RWPE2 (cell line): ENCODE data around the gene UFL1.
A peak's percentile ranks its signal among the peaks of the same experiment; 100 is the strongest.

Source experiments
- ATAC-seq: fragments of 200-7000 bp; cut with Tn5 transposase; 3 replicates; pipeline ENCODE4 v1.9.1; 2021; ENCODE audit warnings: low read depth
- DNase-seq: peaks from one replicate; pipeline ENCODE4 v3.0.0-alpha.2; 2020; ENCODE audit warnings: low spot score
- H3K27ac ChIP-seq: fragments of 450-650 bp; 2 replicates; pipeline ENCODE4 v1.5.1; 2017; ENCODE audit warnings: mild to moderate bottlenecking; ENCODE audit not compliant: poor library complexity, severe bottlenecking
- H3K27me3 ChIP-seq: fragments of 250-450 bp; sonication (Bioruptor Pico); 2 replicates; pipeline ENCODE4 v1.5.1; 2021; ENCODE audit warnings: mild to moderate bottlenecking, moderate library complexity; ENCODE audit not compliant: insufficient read depth, poor library complexity, severe bottlenecking
- H3K36me3 ChIP-seq: fragments of 250-450 bp; sonication (Bioruptor Pico); 2 replicates; pipeline ENCODE4 v1.5.1; 2020; ENCODE audit warnings: low read depth, mild to moderate bottlenecking, moderate library complexity
- H3K4me1 ChIP-seq: fragments of 250-450 bp; sonication (Bioruptor Pico); 2 replicates; pipeline ENCODE4 v1.5.1; 2021; ENCODE audit warnings: mild to moderate bottlenecking, moderate library complexity; ENCODE audit not compliant: insufficient read depth, poor library complexity, severe bottlenecking
- H3K4me3 ChIP-seq: fragments of 250-450 bp; sonication (Bioruptor Pico); 2 replicates; pipeline ENCODE4 v1.5.1; 2021; ENCODE audit warnings: mild to moderate bottlenecking, moderate library complexity; ENCODE audit not compliant: severe bottlenecking
- H3K9me3 ChIP-seq: fragments of 250-450 bp; sonication (Bioruptor Pico); 2 replicates; pipeline ENCODE4 v1.5.1; 2021; ENCODE audit warnings: mild to moderate bottlenecking, moderate library complexity; ENCODE audit not compliant: severe bottlenecking
- TF ChIP-seq, protein P1 (sequence below): fragments of 450-650 bp; IDR thresholded peaks from one replicate; pipeline ENCODE4 v1.5.1; 2017; ENCODE audit warnings: mild to moderate bottlenecking, moderate library complexity; ENCODE audit not compliant: poor library complexity, severe bottlenecking

UFL1 gene

DNA sequence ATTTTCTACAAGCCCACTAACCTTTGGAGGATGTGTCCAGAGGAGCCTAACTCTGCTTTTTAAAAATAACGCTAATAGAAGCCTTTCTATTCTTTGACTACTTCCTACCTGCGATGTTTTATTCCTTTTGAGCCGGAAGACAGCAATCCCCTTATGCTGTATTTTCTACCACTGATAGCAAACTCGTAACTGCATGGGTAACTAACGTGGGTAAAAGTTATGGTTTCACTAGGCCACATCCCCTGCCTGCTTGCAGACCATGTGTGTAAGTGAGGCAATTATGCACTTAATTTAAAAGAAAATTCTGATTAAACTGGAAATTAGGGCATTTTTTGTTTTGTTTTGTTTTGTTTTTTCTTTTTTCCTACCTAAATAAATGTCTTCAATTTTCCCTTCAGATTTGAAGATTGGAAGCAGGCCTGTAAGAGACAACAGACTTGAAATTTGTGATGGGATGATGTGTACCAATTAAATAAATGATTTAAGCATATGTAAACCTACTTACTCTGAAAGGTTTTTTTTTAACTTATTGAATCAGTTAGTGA, 931 bp downstream of the UFL1 start:
- DNase-seq, result no peak
- peaks cover 43% of the 10 kb centered on the region for H3K36me3 ChIP-seq
- H3K27ac ChIP-seq, result peak overlapping the region; percentile 62
- TF ChIP-seq, protein P1, sequence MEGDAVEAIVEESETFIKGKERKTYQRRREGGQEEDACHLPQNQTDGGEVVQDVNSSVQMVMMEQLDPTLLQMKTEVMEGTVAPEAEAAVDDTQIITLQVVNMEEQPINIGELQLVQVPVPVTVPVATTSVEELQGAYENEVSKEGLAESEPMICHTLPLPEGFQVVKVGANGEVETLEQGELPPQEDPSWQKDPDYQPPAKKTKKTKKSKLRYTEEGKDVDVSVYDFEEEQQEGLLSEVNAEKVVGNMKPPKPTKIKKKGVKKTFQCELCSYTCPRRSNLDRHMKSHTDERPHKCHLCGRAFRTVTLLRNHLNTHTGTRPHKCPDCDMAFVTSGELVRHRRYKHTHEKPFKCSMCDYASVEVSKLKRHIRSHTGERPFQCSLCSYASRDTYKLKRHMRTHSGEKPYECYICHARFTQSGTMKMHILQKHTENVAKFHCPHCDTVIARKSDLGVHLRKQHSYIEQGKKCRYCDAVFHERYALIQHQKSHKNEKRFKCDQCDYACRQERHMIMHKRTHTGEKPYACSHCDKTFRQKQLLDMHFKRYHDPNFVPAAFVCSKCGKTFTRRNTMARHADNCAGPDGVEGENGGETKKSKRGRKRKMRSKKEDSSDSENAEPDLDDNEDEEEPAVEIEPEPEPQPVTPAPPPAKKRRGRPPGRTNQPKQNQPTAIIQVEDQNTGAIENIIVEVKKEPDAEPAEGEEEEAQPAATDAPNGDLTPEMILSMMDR, result no peak
- peaks cover 13% of the 10 kb centered on the region for H3K4me1 ChIP-seq
- H3K4me3 ChIP-seq, result peak overlapping the region; percentile 80
- H3K27me3 ChIP-seq, result no peaks in the 10 kb centered on the region
- ATAC-seq, result peak; percentile 3; the same call in 1 of the 3 replicates
- no peaks in the 10 kb centered on the region for H3K9me3 ChIP-seq

DNA sequence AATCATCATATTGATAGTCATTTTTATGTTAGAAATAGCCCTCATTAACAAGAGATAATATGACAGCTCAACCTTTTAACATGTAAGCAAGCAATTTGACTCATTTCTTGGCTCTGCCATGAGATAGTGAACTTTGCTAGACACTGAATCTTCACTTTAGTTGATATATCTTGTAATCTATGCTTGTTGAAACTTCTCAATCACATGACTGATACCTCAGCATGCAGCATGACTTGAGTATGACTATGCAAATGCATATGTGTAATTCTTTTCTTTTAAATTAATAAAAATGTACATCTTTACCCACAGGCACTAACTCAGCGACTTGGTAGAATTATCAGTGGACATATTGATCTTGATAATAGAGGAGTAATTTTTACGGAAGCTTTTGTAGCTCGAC, 6.6 kb downstream of the UFL1 start:
- Histone ChIP-seq H3K36me3 (peaks cover 92% of the 10 kb centered on the region), H3K27me3 (no peaks in the 10 kb centered on the region), H3K4me1 (peaks cover 6% of the 10 kb centered on the region), H3K4me3 (no peak overlapping the region), H3K27ac (no peak overlapping the region), H3K9me3 (no peaks in the 10 kb centered on the region)
- TF ChIP-seq, protein P1, result no peak
- DNase-seq, result no peak
- no peak for ATAC-seq

DNA sequence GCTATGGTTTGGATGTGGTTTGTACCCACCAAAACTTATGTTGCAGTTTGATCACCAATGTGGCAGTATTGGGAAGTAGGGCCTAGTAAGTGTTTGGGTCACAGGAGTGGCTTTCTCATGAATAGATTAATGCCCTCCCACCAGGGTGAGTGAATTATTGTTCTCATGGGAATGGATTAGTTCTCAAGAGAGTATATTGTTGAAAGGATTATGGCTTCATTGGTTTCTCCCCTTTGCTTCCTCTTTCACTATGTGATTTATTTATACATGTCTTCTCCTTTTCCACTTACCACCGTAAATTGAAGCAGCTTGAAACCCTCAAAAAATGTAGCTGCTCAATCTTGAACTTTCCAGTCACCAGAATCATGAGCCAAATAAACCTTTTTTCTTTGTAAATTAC, 10.8 kb downstream of the UFL1 start:
- Histone ChIP-seq H3K27me3 (no peaks in the 10 kb centered on the region), H3K27ac (no peak overlapping the region), H3K4me3 (no peak overlapping the region), H3K36me3 (peaks cover 91% of the 10 kb centered on the region), H3K9me3 (no peaks in the 10 kb centered on the region), H3K4me1 (no peaks in the 10 kb centered on the region)
- no peak for DNase-seq
- TF ChIP-seq, protein P1, result no peak
- no peak for ATAC-seq

DNA sequence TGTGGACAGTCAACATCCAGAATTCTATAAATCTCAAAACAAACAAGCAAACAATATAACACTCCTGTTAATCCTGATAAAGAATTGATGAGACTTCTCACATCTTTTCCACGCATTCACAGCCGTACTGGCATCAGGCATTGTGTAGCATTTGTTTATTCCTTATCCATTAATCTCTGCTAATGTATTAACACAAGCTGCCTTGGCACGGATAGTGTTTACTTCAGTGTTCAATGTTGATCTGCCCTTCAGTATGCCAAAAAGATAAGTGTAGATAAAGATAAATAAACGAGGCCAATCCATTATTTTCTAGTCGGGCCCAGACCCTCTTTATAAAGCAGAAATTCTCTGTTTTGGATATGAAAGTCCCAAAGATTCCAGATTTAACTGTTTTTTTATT, 16.1 kb downstream of the UFL1 start:
- Histone ChIP-seq H3K36me3 (peaks cover 90% of the 10 kb centered on the region), H3K4me3 (no peak overlapping the region), H3K9me3 (no peaks in the 10 kb centered on the region), H3K27ac (no peak overlapping the region), H3K27me3 (no peaks in the 10 kb centered on the region), H3K4me1 (no peaks in the 10 kb centered on the region)
- TF ChIP-seq, protein P1, result no peak
- no peak for ATAC-seq
- no peak for DNase-seq

DNA sequence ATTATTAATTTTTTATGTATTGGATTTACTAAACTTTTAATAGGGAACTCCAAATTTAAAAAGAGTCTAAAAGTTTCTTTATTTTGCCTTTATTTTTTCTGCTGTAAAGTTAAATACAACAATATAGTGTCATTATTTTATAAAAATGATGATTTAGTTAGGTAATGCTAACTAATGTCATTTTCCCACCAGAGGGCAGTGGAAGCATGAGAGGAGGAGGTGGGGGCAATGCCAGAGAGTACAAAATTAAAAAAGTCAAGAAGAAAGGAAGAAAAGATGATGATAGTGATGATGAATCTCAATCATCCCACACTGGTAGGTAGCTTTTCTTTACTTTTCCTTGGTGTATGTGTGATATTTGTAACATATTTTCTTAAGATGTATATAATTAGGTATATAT, 21.1 kb downstream of the UFL1 start:
- ATAC-seq (no peak), DNase-seq (no peak)
- Histone ChIP-seq H3K4me1 (no peaks in the 10 kb centered on the region), H3K36me3 (peaks cover 88% of the 10 kb centered on the region), H3K27ac (no peak overlapping the region), H3K9me3 (no peaks in the 10 kb centered on the region), H3K4me3 (no peak overlapping the region), H3K27me3 (no peaks in the 10 kb centered on the region)
- TF ChIP-seq, protein P1, result peak; percentile 40
